Stimulated activated CD8-positive, alpha-beta memory T cell treated with anti-CD3 and anti-CD28 coated beads, Interleukin-4, amount 100 ng/mL, for 1 hour (primary cell): ENCODE data around the gene PLAAT2.
"Not testable (repeated sequence)": the region's sequence is repeated elsewhere in the genome, so short reads cannot be mapped to it uniquely, and the experiment has no call there.

Source experiments
- DNase-seq, 2 donors: peaks; one replicate each; pipeline ENCODE4 v3.0.0-alpha.2; 2020; ENCODE audit warnings: low read depth in 2 of 2, low spot score in 1 of 2

PLAAT2 gene

GRCh38 chr11:63563201-63564055 lies at the start of gene PLAAT2:
Gene PLAAT2 (minus strand): TSS chr11:63563379. CDS start chr11:63563324, 55 bp downstream.
- DNase-seq, result no peak

- DNase-seq, result no peak
Observed at GRCh38 chr11:63612181-63612580, 49.0 kb upstream of the PLAAT2 start.

GRCh38 chr11:63611395-63611747 lies 48.2 kb upstream of the PLAAT2 start:
- no peak for DNase-seq

GRCh38 chr11:63610604-63611394 lies 47.6 kb upstream of the PLAAT2 start:
- no peak for DNase-seq

GRCh38 chr11:63609971-63610580 lies 46.9 kb upstream of the PLAAT2 start:
- DNase-seq, result no peak

GRCh38 chr11:63609536-63609935 lies 46.4 kb upstream of the PLAAT2 start:
- no peak for DNase-seq

- DNase-seq, result no peak
Observed at GRCh38 chr11:63608353-63609345, 45.5 kb upstream of the PLAAT2 start.

- no peak for DNase-seq
Observed at GRCh38 chr11:63603180-63603518, 40.0 kb upstream of the PLAAT2 start.

- DNase-seq, result not testable (repeated sequence)
Observed at GRCh38 chr11:63602290-63603179, 39.4 kb upstream of the PLAAT2 start.

GRCh38 chr11:63599211-63600122 lies 36.3 kb upstream of the PLAAT2 start:
- DNase-seq, result no peak

GRCh38 chr11:63598556-63598955 lies 35.4 kb upstream of the PLAAT2 start:
- no peak for DNase-seq

GRCh38 chr11:63595296-63595695 lies 32.1 kb upstream of the PLAAT2 start:
- no peak for DNase-seq

- DNase-seq, result no peak
Observed at GRCh38 chr11:63592975-63593395, 29.8 kb upstream of the PLAAT2 start.

GRCh38 chr11:63590024-63590788 lies 27.0 kb upstream of the PLAAT2 start:
- no peak for DNase-seq

GRCh38 chr11:63589000-63589399 lies 25.8 kb upstream of the PLAAT2 start:
- no peak for DNase-seq

GRCh38 chr11:63586451-63587166 lies 23.4 kb upstream of the PLAAT2 start:
- DNase-seq, result no peak

GRCh38 chr11:63583357-63583677 lies 20.1 kb upstream of the PLAAT2 start:
- no peak for DNase-seq
